ENCODE data around the gene KREMEN1. TPM values are rescaled to one million over a fixed set of nuclear protein-coding genes. Genes with fewer than 3 reads are reported as not detected.
"Not testable (repeated sequence)": the region's sequence is repeated elsewhere in the genome, so short reads cannot be mapped to it uniquely, and the experiment has no call there.

KREMEN1 gene
- total and polyA plus RNA-seq, 2 of the 4 experiments (the other 2 are of a cell fraction), result 2.9 to 4.6 TPM

DNA sequence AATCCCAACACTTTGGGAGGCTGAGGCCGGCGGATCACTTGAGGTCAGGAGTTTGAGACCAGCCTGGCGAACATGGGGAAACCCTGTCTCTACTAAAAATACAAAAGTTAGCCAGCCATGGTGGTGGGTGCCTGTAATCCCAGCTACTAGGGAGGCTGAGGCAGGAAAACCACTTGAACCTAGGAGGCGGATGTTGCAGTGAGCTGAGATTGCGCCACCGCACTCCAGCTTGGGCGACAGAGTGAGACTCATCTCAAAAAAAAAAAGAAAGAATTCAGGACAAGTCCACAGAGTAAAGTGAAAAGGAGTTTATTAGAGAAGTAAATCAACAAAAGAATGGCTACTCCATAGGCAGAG lies 10.7 kb downstream of the KREMEN1 start:
- H3K23ac ChIP-seq (ENCODE audit: low read depth, low read length); H3K56ac ChIP-seq (ENCODE audit: extremely low read depth, insufficient read depth, low read length); H2BK15ac ChIP-seq (ENCODE audit: low read depth, low read length); BruUV-seq (replicated peaks); H4K8ac ChIP-seq (ENCODE audit: low read depth in 2 of 2, low read length in 2 of 2); H3K9ac ChIP-seq (ENCODE audit: low read depth, low read length); POLR2A ChIA-PET (ENCODE audit: unreplicated experiment); in situ Hi-C loops (cut with MboI; ENCODE audit: low sequenced_read_pairs); DNase-seq; H3K36me3 ChIP-seq (ENCODE audit: control insufficient read depth, insufficient read depth, low read length); H3K4me1 ChIP-seq (ENCODE audit: control insufficient read depth, insufficient read depth, low read length); H2BK120ac ChIP-seq (ENCODE audit: low read depth, low read length); H3K18ac ChIP-seq (ENCODE audit: low read depth, low read length); H3K79me1 ChIP-seq (ENCODE audit: low read depth in 1 of 2, low read length in 2 of 2); H4K91ac ChIP-seq (ENCODE audit: insufficient read depth, low read depth, low read length); CTCF ChIA-PET; H2BK20ac ChIP-seq (ENCODE audit: low read depth, low read length); dilution Hi-C loops (cut with HindIII; ENCODE audit: low sequenced_read_pairs, unreplicated experiment); H3K9me3 ChIP-seq (ENCODE audit: control insufficient read depth, insufficient read depth, low read length); H3K9me1 ChIP-seq (ENCODE audit: insufficient read depth, low read length); H3K14ac ChIP-seq (replicated peaks; ENCODE audit: low read depth, low read length); H4K20me1 ChIP-seq (ENCODE audit: insufficient read depth, low read length); H4K5ac ChIP-seq (ENCODE audit: low read depth, low read length); H3K4ac ChIP-seq (ENCODE audit: low read depth, low read length); H3K27me3 ChIP-seq (ENCODE audit: control insufficient read depth, insufficient read depth, low read length); H2AK9ac ChIP-seq (replicated peaks; ENCODE audit: low read depth, low read length, poor library complexity); ATAC-seq (ENCODE audit: low read depth); H3K4me3 ChIP-seq (ENCODE audit: insufficient read depth, low read depth, low read length); intact Hi-C loops (cut with micrococcal nuclease); H2AK5ac ChIP-seq (ENCODE audit: low read depth, low read length); H3K27ac ChIP-seq (ENCODE audit: insufficient read depth, low read length); H2AFZ ChIP-seq (replicated peaks; ENCODE audit: low read length, poor library complexity); H2BK5ac ChIP-seq (ENCODE audit: low read depth, low read length, poor library complexity, severe bottlenecking); H3K4me2 ChIP-seq (ENCODE audit: low read depth, low read length): not testable (repeated sequence)
- WGBS, 2 experiments (ENCODE audit: extremely low coverage in 2 of 2, insufficient read length in 1 of 2), result 100% methylated on average over 1 of the region's 7 CpGs; no CpG with 5 or more reads in 1 of the 2 experiments
- TF ChIP-seq CEBPB (IDR thresholded peaks at IDR 0.05; ENCODE audit: low read depth, low read length), result 0 out of 2 replicates have a peak, but pooled peaks have one; percentile 29
